GM18511 (cell line): ENCODE measurements around the gene DPP4.

ENCODE experiments used
- ATAC-seq: cut with Tn5 transposase; IDR thresholded peaks from one replicate; pipeline ENCODE4 v1.9.1; 2021; ENCODE audit warnings: mild to moderate bottlenecking, moderate library complexity; ENCODE audit not compliant: unreplicated experiment

DPP4 gene

GRCh38 chr2:162086904-162087303 is 12.9 kb upstream of the DPP4 start:
- no peak for ATAC-seq

GRCh38 chr2:162085090-162085891 is 11.3 kb upstream of the DPP4 start:
- no peak for ATAC-seq

DNA sequence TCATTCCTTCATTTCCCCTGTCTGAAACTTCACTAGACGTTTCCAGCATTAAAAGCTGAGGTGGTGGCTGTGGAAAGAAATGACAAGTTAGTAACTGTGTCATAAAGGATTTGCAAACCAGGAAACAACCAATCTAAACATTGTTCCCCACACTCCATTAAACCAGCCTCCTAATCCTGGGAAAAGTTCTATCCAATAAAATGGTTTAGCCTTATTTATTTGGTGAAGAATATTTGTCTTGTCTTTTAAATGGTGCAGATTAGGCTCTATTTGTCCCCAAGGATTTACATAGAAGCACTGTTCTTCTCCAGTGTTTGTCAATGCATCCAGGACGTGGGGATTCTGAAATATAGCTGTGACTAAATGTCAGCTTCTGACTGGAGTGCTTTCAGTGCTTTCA is 10.5 kb upstream of the DPP4 start:
- no peak for ATAC-seq

- ATAC-seq = no peak
These were observed 8.7 kb upstream of the DPP4 start for GRCh38 chr2:162082681-162083080.

DNA sequence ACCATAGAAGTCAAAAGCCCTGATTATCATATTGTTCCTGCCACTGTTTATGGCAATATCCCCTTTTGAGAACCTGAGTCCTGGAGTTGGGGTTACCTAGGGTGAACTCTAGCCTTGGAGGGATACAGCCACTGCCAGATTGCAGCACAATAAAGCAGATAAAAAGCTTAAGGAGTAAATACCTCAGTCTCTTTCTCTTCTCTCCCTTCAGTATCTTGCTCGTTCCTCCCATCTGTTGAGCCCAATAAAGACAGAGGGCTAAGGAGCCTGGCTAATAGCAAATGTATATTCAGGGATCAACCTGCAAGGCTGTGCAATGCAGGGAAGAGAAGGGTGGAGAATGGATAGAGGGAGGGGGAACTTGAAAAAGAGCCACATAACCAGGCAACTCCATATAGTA is 8.0 kb upstream of the DPP4 start:
- no peak for ATAC-seq

DNA sequence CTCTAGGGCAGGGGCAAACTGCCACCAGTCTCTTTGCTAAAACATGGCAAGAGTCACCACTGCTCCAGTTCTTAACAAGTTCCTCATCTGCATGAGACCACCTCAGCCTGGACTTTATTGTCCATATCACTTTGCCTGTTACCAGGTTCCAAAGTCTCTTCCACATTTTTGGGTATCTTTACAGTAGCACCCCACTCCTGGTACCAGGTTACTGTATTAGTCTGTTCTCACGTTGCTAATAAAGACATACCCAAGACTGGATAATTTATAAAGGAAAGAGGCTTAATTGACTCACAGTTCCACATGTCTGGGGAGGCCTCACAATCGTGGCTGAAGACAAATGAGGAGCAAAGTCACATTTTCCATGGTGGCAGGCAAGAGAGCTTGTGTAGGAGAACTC is 5.5 kb upstream of the DPP4 start:
- ATAC-seq = no peak

- no peak for ATAC-seq
These were observed 1.7 kb upstream of the DPP4 start for GRCh38 chr2:162075689-162076132.

DNA sequence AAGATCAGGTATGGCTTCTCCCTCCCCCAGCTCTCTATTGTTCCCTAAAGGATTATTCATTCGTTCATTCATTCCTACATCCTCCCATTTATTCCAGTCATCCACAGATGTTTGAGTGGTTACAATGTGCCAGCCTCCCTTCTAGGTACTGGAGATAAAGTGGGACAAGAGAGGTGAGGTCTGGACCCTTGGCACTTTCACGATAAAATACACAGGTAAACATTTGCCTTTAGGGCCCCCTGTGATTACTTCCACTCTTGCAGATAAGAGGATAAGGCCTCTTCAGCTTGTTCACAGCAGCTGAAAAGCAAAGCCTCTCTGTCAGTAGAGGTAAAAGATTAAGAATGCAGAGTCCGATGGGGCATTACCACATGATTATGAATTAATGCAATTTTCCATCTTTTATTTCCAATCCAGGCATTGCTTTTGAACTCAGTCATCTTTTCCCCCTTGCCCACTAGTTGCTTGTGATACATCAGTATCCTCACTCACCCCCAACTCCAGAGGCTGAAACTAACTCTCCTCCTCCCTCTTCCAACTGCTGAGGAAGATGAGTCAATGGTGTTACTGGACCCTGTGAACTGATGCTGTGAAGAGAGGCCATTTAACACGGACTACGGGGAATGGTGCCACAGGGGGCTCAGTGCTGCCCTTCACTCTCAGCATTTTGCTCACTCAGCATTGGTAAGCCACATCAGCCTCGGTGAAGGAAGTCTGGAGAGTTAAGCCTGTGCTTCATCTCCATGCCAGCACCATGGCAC is 1.1 kb upstream of the DPP4 start:
- ATAC-seq = no peak

DNA sequence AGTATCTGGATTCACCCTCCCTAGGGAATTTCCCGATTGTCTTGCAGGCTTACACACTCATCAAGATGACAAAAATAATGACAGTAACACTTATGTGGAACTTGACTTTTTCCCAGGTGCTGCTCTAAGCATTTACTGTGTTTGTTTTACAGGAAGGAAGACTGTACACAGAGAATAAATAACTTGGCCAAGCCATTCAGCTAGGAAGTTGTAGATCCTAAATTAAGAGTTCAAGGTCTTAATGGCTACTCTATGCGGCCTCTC is 549 bp upstream of the DPP4 start:
- ATAC-seq = no peak

GRCh38 chr2:162072976-162073887 is 783 bp downstream of the DPP4 start:
- ATAC-seq = no peak

DNA sequence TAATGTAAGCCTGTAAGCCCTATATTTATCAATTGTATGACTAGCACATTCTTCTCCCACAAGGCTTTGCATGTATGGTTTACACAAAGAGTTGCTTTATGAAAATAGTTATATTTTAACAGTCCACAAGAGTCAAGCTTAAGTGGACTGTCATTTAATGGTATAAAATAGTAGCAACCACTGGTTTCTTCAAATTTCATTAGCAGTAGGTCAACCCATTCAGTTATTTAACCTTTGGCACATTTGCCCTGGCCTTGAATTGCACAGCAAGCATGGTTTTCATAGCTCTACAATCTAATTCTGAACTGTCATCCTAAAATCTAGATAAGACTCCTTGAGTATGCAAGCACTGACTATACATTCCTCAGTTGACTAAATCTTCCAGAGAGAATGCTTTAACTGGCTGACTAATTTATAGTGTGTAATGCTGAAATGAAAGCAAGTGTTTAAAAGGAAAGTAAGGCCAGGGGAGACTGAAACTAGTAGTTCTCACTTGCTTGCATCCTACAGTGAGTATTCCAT is 1.8 kb downstream of the DPP4 start:
- ATAC-seq = peak; percentile 59

GRCh38 chr2:162071001-162071400 is 3.0 kb downstream of the DPP4 start:
- ATAC-seq = no peak

GRCh38 chr2:162070228-162070936 is 3.6 kb downstream of the DPP4 start:
- ATAC-seq = no peak

GRCh38 chr2:162069267-162069903 is 4.6 kb downstream of the DPP4 start:
- ATAC-seq = no peak

- no peak for ATAC-seq
These were observed 6.4 kb downstream of the DPP4 start for GRCh38 chr2:162067596-162067995.

DNA sequence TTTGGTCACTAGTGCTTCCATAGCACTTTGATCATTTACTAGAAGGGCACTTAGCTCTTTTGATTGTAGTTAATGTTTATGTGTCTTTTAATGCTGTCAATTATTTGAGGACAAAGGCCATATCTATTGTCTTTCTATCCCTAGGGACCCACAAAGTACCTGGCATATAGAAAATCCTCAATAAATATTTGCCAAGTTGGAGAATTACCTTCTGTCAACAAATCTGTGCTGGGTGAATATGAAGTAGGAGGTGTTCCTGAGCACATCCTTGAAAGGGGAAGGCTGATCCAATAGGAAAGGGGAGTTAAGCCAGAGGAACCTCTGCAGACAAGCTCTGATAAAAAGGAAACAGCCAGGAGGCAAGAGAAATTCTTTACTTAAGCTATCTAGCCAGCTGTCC is 8.2 kb downstream of the DPP4 start:
- no peak for ATAC-seq

- peak; percentile 42 for ATAC-seq
These were observed 10.1 kb downstream of the DPP4 start for GRCh38 chr2:162063899-162064298.

DNA sequence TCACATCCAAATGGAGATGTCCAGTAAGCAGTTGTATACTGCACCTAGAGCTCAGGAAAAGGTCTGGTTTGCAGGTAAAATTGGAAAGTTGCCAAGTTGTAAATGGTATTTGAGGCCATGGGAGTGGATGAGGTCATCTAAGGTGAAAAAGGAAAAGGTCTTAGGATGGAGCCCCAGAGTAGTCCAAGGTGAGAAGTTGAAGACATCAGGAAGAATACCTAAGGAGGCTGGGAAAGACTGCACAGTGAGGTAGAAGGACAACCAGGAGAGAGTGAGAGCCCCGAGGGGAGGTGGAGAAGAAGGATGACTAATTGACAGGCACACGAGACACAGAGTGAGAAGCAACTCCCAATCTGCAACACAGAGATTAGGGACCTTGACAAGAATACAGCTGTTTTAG is 10.7 kb downstream of the DPP4 start:
- no peak for ATAC-seq

DNA sequence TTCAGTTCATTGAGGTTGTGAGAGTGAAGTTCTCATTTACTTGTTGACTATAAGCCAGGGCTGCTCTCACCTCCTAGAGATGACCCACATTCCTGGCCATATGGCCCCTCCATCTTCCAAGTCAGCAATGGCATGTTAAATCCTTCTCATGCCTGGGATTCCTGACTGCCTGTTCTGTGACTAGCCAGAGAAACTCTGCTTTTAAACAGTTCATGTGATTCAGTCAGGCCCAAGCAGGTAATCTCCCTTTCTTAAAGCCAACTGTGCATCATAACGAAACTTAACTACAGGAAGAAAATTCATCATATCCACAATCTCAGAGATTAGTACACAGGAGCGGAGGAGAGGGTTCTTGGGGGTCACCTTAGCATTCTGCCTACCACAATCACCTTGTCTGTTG is 11.5 kb downstream of the DPP4 start:
- no peak for ATAC-seq

DNA sequence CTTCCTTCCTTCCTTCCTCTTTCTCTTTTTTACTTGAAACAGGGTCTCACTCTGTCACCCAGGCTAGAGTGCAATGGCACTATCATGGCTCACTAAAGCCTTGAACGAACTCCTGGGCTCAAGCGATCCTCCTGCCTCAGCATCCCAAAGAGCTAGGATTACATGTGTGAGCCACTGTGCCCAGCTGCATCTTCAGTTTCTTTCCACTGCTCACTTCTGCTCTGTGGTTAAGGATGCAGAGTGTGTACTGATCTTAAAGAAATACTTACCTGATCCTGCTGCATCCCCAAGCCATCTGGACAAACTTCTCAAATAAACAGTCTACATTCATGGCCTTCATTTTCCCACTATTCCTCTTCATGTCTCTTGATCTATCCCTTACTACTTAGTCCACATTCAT is 13.0 kb downstream of the DPP4 start:
- no peak for ATAC-seq
